Limb (tissue), 2 donors: ENCODE data around the gene PCCA.
"Not testable (repeated sequence)": the region's sequence is repeated elsewhere in the genome, so short reads cannot be mapped to it uniquely, and the experiment has no call there.

ENCODE experiments used
- DNase-seq, 2 donors: peaks; one replicate each; pipeline ENCODE4 v3.0.0-alpha.2; 2016; ENCODE audit errors: extremely low spot score in 2 of 2

The PCCA gene

DNA sequence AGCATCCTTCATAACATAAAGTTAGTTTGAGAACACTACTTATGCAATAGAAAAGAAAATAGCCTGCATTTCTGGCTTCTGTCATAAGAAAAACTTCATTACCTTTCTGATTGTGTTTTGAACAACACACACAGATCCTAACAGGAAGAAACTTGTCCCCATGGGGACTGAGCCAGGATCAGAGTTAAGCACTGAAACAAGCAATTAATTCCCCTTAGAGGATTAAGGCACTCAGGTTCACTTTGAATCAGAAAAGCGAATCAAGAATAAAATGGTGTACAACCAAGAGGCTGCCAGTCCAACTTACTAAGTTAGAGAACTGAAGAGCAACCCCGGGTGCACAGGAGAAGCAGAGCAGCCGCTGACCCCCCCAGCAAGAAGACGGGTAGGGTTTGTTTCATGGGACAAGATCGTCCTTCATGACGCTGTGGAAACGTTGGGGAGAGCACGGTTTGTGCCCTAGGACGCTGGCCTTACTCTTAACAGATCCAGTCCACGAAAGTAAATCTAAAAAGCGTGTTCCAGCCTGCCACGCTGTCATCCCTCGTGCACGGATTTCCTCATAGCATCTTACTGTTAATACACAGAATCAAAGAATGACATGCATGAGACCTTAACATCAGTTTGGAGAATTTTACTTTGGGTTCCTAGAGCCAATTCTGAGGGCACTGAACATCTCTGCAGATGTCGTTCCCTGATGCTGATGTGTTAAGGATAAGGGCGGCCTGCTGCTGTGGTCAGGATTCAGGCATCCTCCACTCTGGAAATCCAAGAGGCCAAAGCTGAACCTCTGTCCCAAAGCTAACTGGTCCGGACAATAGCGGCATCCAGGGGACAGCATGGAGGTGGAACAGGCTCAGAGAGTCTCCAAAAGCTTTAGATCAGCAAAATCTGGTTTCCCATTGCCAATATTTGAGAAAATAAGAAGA is 453.3 kb downstream of the PCCA start:
- DNase-seq = no peak

DNA sequence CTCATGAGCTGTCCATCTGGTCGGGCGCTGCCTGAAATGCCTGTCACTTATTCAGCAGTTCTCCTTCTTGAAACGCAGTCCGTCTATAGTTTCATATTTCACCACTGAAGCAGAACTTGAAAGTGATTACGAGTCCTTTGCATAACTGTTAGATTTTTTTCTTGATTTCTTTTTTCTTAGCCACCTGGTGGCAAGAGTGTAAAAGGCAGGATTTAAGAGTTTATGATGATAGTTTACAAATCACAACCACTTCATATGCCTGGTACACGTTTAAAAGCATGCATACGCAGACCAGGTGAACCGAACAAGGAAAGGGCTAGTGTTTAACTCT is 453.9 kb downstream of the PCCA start:
- peak in 1 of 2 donors; percentile 20 for DNase-seq

DNA sequence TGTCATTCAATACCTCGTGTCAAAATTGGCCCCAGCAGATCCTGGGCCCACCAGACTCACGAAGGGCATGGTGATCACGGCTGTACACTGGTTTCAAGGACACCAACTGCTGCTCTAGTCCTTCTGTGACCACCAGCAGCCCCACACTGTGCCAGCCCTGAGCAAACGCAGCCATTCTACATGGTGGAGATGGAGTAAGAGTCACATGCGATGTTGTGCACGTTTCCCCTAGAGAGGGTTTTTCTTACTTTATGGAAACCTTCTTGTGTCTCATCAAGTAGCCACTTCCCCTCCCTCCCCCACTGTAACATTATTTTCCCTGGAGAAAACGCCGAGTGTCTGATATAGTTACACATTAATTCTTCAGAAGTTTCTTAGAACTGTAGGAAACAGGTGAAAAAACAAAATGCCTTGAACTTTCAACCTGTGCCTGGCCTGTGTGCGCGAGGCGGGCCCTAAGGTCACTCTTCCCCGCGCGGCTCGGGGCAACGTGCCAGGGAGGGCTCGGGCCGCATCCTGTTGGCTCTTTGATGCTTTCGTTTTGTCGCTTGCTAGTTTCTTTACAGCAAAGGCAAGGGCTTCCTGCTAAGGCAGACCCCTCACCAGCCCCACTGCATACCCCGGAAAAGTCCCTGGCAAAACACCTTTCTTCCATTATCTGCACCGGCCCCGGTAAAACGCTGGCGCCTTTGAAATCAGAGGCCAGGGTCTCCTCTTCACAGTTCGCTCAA is 455.1 kb downstream of the PCCA start:
- DNase-seq = no peak

DNA sequence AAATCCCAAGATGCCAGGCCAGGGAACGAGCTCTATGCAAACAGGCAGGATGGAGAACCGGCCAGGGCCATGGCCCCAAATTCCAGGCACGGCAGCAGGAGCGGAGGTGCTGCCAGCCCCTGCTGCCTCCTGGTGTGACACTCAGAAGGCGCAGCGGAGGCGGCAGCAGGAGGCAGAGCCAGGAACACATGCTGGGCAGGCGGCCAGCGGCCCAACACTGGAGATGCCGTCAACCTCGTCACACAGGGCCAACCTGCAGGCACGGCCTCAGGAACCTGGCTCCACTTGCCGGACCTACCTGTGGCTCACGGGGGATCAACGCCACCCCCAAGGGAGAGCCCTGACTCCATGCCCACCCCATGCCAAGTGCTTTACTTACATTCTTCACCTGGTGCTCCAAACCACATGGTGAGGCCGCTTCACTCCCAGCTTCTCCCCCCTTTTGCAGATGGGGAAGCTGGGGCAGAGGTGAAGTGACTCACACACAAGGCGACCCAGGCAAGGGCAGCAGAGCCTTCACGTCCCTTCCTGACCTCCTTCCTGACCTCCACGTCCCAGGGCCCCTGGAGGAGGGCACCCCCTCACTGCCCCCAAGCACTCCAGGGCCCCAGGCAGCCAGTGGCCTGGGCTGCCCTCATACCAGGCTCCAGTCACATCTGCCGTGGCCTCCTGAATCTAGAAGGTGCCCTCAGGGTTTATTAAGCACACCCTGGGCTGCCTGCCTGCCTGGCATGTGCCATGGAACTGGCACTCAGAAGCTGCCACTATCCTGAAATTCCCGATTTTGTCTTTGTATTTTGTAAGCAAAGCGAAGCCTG is 456.2 kb downstream of the PCCA start:
- DNase-seq = no peak

DNA sequence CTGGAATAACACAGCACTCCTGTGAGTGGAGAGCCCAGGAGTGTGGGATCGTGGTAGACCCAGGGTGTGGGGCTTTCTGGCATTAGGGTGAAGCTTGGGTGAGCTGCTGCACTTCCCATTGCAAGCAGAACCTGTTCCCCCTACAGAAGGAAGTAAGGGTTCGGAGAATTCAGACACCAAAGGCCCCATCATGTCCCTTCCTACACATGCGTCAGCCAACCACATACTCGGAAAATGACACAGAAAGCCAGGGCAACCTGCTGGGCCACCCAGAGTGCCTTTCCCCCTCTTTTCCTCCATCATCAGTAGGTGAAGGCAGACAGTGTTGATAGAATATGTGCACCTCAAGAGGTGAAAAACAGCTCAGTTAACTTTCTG is 456.8 kb downstream of the PCCA start:
- no peak for DNase-seq

DNA sequence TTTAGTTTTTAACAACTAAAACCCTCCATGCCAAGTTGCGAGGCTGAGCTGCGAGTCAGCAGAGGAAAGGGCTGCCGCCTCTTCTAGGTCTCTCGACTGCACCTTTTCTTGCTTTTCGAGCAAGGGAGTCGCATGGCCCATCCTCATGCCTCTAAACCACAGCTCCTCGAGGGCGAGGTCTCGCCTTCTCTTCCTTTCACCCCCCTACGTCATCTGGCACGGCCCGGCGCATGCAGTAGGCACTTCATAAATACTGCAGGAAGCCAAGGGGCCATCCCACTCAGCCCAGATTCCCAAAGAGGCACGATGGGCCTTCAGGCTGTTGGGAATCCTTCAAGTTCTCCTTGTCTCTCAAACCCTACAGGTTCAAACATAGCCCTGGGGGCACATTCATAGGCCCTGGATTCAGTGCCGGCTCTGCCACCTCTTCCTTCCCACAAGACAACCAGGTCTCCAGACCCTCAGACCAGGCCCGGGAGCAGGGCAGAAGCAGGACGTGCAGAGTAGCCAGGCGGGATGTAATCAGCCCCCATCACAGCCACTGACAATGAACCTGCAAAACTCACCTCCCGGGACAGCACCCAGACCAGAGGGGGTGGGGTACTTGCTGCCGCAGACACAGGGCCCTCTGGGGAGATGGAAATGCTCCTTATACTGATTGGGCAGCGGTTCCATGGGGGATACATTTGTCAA is 458.0 kb downstream of the PCCA start:
- DNase-seq = no peak

DNA sequence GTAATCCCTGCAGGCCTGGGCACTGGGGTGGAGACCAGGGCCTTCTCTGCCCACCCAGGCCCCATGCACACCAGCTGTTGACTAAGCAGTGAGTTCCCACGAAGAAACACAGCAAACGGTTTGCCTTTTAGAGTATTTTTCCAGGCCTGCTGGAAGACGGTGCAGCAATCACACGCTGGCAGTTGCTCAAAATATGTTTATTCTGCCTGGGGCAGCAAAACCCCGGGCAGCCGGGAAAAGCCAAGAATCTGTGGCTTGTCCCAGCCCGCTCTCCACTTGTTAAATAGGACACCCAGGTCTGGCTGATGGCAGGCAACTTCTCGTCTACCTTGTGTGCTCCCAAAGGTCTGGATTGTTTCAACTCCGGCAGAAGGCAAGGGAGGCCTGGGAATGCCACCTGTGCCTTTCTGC is 458.9 kb downstream of the PCCA start:
- DNase-seq = peak in 1 of 2 donors; percentile 8

DNA sequence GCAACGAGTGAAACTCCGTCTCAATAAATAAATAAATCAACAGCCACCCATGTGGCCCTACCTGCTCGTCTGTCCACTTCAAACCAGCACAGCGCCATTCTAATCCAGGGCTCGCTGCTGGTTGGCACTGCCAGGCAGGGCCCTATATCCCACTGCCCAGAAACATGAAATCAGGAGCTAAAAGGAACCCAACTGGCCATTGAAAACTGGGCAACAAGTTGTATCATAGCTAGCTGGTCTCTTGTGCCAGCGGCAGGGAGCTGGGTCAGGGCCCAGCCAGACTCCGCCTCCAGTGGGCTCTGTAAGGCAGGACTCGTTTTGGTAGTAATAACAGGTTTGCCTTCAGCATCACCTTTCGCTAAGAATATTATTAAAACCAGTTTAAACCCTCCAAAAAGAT is 460.4 kb downstream of the PCCA start:
- DNase-seq = no peak

DNA sequence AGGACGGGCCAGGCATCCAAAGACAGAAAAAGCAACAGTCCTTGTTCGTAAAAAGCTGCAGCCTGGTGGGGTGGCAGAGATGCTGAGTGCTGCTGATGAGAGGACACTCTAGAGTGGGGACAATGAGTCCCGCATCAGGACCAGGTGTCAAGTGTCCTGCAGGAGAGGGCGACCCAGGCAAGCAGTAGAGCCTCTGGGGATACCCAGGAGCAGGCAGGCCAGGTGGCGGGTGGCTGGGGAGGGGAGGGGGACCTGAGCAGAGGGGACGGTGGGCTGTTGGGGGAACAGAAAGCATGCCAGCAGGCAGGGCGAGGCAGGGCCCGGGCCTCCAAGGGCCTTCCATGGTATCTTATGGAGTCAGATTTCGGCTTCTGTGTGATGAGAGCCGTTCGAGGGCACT is 463.9 kb downstream of the PCCA start:
- no peak for DNase-seq

DNA sequence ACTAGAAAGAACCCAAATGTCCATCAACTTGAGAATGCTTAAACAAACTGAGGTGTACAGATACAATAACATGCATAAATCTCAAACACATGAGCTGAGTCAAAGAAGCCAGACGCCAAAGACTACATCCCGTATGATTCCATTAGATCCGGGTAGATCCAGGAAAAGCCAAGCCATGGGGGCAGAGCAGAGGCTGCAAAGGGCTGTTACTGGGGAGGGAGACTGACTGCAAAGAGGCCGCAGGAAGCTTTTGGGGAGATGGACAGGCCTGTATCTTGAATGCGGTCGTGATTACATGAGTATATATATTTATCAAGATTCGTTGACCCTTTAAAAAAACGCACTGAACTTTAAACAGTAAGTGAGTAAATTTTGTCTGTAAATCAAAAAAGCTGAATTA is 471.0 kb downstream of the PCCA start:
- DNase-seq = no peak

DNA sequence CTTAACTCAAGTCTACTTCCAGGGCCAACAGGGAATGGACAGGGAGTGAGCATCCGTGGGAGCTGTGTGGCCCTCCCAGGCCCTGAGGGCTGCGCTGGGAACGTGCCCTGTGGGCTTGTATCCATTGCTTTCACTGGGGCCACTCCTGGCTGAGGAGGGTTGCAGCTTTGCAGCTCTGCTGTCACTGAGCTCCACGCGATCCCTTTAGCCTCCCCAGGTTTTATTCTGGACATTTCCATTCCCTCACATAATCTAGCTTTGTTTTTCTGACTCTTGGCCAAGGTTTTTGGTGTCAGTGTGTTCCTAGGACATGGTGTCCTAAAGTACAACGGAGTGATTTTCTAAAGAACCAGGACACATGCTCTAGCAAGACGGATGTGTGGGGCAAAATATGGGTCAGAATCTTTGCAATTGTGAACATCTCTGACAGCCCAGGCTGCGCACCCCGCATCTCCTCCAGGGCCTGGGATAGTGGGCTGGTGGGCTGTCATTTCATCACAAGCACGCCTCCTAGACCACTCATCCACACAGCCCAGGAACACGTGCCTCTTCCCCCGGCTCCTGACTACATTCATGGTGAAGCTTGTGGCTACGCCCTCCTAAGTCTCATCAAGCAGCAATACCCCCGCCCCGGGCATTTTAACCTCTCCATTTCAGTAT is 471.7 kb downstream of the PCCA start:
- no peak for DNase-seq

DNA sequence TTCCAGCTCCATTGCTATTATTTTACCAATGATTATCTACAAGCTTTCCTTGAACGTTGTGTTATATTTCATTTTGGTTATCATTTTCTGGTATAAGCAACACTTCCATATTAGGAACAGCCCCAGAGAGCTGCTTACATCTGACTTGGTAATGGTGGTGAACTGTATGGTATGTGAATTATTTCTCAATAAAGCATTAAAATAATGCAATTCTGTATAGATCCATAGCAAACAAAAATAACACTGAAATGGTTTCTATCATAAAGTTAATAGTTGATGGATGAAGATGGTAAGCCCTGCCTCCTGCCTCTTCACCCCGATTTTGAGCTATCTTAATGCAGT is 472.2 kb downstream of the PCCA start:
- DNase-seq = no peak

DNA sequence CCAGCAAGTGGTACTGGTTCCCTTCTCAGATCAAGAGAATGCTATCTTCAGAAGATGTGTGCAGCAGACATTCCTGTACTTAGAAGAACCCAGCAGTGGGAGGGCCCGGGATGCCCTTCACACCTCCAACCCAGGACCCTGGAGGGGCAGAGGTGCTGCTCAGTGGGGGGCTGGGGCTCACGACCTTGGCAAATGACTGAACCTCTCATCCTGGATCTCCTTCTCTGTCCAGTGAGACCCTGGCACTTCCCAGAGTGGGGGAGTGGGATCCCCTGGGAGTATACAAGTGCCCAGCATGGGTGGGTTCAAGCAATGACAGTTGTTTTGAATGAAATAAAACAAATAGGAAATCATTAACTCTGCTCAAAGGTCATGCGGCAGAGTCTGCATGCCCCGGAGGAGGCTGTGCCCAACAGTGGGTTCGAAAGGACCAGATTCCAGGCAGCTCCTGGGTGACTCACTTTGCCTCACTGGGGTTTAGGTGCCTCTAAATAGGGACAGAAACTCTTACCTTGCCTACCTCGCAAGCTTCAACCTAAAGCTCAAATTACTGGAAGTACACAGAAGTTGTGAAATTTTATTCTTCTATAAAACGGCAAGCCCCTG is 472.8 kb downstream of the PCCA start:
- DNase-seq = no peak

DNA sequence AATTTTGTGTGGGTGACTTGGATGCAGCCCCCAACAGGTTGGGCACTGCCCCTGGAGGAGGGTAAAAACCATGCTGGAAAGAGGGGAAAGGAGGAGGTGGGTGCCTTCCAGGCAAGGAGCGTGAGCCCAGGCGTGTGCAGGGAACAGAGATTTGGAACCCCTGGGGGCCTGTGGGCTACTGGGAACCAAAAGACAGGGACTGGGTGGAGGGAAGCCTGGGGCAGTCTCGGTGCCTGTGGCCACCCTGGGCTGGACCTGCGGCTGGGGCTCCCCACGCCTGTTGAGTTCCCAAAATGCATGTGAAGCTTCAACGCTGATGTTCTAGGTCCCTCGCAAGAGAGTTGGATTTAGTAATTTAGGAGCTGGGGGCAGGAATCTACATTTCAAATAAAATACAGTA is 474.9 kb downstream of the PCCA start:
- DNase-seq = no peak

DNA sequence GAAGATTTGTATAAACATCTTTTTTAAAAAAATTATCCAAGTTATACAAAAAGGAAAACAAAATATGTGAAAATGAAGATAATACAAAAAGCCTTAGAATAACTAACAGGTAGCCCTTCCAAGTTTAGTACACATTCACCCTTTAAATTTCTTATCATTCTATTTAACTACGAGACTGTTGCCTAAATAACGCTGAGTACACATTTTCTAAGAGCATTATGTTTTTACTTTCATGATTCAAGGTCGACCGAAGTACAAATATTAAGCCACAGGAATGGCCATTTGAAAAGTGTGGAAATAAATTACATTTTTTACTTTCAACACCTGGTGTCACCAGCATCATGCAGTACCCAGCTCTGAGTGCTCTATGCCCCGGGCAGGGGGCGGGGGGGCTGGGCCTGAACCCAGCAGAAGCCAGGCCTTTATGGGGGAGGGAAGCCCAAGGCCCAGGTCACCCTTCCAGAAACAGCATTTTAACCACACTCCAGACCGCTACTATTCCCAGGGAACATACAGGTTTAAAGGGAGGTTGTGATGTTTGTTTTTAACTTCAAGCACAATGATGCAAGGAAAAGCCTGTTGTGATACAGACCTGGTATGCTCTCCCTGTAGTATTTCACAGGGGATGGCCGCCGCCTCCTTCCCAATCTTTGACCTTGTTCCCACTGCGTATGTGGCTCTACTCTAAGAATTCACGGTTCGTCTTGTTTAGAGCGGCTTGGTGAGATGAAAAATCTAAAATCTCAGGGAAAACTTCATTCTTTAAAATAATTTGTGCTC is 475.7 kb downstream of the PCCA start:
- no peak for DNase-seq

DNA sequence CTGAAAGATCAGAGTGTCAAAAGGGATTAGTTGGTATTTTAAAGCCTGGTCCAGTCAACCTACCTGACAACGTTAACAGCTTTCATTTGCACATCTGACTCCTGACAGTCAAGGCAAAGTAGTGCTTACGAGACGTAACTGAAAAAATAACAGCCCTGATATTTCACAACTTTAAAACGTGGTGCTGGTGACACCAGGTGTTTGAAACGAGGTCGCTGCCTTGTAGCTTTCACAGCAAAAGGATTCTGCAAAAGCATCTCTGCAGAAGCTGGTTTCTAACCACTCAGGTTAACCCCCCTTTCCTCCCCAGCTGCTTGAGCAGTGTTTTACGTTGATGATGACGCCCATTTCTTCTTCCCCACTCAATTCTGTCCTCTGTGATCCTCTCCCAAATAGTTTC is 476.4 kb downstream of the PCCA start:
- DNase-seq = no peak

DNA sequence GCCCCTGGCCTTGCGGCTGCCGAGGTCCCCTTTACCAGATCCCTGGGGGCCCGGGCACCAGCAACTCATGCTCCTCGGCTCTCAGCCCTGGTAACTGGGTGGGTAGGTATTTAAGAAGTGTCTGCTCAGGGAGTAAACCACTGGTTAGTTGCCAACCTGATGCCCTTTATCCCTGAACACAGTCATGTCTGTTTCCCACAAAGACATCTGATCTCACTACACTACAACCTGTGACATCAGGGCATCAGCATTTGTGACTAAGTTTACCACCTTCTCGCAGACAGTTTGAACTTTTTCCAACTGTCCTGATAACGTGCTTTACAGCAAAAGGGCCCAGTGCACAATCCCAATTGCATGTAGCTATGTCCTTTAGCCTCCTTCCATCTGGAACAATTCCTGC is 477.6 kb downstream of the PCCA start:
- DNase-seq = no peak

DNA sequence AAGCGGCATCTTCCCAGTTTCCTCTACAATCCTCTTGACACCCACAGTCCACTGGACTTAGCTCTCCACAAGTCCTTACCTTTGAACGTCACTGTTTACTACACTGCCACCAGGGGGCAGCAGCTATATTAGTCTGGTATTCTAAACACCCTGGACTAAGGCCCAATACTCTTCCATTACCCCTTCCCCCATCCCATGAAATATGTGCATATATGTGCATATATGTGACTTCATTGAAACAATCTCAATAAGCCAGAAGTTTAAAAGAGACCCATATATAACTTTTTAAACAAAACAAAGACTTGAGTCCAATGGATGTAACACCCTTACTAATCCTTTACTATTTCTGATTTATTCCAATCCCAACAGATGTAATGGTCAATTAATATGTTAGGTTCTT is 484.2 kb downstream of the PCCA start:
- peak; percentile 30 to 45 for DNase-seq

DNA sequence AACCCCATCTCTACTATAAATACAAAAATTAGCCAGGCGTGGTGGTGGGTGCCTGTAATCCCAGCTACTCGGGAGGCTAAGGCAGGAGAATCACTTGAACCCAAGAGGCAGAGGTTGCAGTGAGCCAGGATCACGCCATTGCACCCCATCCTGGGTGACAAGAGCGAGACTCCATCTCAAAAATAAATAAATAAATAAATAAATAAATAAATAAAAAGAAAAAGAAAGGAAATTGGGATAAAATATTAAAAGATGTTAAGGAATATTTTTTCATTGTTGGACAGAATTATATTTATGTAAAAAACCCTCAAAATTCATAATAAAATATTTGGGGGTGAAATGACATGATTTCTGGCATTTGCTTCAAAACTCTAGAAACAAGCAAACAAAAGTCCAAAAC is 488.3 kb downstream of the PCCA start:
- DNase-seq = not testable (repeated sequence)
